Nephron progenitor cell (in vitro differentiated cells): ENCODE measurements around the gene TRIM73.
A peak's percentile ranks its signal among the peaks of the same experiment; 100 is the strongest.
"Not testable (repeated sequence)": the region's sequence is repeated elsewhere in the genome, so short reads cannot be mapped to it uniquely, and the experiment has no call there.

Experiments
- DNase-seq: peaks from one replicate; pipeline ENCODE4 v3.0.0; 2021
- H3K27ac Mint-ChIP-seq: 2 replicates; pipeline ENCODE4 v1.8.0; 2021; ENCODE audit warnings: mild to moderate bottlenecking, moderate library complexity, mixed read lengths
- H3K27me3 Mint-ChIP-seq: 2 replicates; pipeline ENCODE4 v1.8.0; 2021; ENCODE audit warnings: mild to moderate bottlenecking, low read depth, mixed read lengths; ENCODE audit not compliant: poor library complexity
- H3K36me3 Mint-ChIP-seq: 2 replicates; pipeline ENCODE4 v1.8.0; 2021; ENCODE audit warnings: low read depth, mixed read lengths
- H3K4me1 Mint-ChIP-seq: 2 replicates; pipeline ENCODE4 v1.8.0; 2021; ENCODE audit warnings: mixed read lengths
- H3K4me3 Mint-ChIP-seq: 2 replicates; pipeline ENCODE4 v1.8.0; 2021; ENCODE audit warnings: mild to moderate bottlenecking, moderate library complexity, mixed read lengths
- H3K9me3 Mint-ChIP-seq: 2 replicates; pipeline ENCODE4 v1.8.0; 2021; ENCODE audit warnings: mild to moderate bottlenecking, moderate library complexity, mixed read lengths

Gene TRIM73

DNA sequence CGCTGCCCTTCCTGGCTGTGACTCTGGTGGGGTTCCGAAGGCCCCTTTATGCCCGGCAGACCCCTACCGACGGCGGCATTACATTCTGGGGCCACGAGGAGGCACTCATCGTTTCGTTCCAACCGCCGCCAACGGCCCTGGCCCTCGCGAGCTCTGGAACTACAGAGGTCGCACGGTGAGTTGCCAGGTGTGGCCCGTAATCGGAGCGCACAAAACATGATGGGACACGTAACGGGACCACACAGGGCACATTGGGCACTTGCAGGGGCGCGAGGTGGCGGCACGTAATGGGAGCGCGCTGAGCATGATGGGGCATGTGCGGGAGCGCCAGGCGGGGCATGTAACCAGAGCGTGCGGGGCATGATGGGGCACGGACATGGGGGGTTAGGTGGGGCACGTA is at the start of gene TRIM73:
Gene TRIM73 (plus strand): TSS at position 301 of the 400 bp plus-strand sequence. CDS start 3,305 bp downstream, outside the sequence.
- not testable (repeated sequence) for H3K4me3 Mint-ChIP-seq, H3K4me1 Mint-ChIP-seq, H3K36me3 Mint-ChIP-seq, H3K27me3 Mint-ChIP-seq, H3K27ac Mint-ChIP-seq, DNase-seq, H3K9me3 Mint-ChIP-seq

DNA sequence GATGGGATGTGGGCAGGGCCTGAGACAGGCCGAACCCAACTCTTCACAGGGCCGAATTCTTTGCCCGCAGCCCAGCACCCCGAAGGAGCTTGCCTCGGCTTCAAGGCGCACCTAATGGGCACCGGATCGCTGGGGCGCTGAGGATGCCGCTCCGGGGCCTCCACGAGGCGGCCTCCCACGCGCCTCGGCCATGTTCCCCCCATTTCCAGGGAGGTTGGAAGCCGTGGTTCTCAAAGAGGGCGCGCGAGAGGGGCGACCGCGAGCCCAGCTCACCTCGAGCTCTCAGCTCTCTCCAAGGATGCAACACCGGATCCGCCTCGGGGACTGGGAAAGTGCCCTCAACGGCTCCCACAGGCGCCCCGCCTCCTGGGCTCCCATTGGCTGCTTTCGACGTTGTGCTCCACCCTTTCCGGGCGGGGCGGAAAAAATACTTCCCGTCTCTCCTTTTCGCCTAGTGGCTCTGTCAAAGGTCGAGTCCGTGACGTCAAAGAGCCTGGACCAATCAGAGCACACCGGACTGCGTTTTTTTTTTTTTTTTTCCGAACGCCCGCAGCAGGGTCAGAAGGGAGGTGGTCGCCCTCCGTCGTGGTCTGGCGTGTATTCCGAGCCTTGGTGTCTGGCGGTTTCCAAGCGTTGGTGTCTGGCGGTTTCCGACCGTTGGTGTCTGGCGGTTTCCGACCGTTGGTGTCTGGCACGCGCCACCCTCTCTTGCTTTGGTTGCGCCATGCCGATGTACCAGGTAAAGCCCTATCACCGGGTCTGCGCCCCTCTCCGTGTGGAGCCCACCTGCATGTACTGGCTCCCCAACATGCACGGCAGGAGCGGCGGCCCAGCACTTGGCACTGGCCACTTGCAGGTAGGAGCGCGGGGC is 36.5 kb upstream of the TRIM73 start:
- H3K27ac Mint-ChIP-seq, H3K9me3 Mint-ChIP-seq, H3K4me3 Mint-ChIP-seq, H3K36me3 Mint-ChIP-seq, H3K27me3 Mint-ChIP-seq, H3K4me1 Mint-ChIP-seq: not testable (repeated sequence)
- peak; percentile 10 for DNase-seq

- not testable (repeated sequence) for H3K27ac Mint-ChIP-seq, H3K9me3 Mint-ChIP-seq, H3K4me1 Mint-ChIP-seq, H3K36me3 Mint-ChIP-seq, H3K4me3 Mint-ChIP-seq, DNase-seq, H3K27me3 Mint-ChIP-seq
Observed at GRCh38 chr7:75359542-75359848, 35.9 kb upstream of the TRIM73 start.

DNA sequence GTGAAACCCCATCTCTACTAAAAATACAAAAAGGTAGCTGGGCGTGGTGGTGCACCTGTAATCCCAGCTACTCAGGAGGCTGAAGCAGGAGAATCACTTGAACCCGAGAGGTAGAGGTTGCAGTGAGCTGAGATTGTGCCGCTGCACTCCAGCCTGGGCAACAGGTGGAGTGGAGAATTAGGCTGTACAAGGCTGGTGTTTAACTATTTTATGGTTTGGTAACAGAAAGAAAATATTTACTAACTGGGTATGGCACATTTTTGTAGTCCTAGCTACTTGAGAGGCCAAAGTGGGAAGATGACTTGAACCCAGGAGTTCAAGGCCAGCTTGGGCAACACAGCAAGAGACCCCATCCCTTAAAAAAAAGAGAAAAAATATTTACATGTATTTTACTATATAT is 31.4 kb upstream of the TRIM73 start:
- H3K36me3 Mint-ChIP-seq, DNase-seq, H3K4me3 Mint-ChIP-seq, H3K9me3 Mint-ChIP-seq, H3K27me3 Mint-ChIP-seq, H3K27ac Mint-ChIP-seq, H3K4me1 Mint-ChIP-seq: not testable (repeated sequence)

DNA sequence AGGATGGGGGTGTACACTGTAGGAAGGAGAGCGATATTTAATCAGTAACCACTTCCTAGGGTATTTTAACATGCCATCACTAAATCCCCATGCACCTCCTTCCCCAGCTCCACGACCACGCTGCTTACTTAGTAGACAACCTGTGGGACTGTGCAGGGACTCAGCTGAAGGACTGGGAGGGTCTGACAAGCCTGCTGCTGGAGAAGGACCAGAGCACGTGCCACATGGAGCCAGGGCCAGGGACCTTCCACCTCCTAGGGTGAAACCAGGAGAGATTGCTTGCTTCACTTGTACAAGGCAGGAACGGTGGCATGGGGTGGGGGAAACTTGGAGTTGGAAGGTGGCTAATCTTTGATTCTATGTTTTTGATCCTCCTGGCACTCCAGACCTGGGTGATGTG is 28.8 kb upstream of the TRIM73 start:
- H3K4me3 Mint-ChIP-seq, H3K27me3 Mint-ChIP-seq, H3K9me3 Mint-ChIP-seq, H3K27ac Mint-ChIP-seq, DNase-seq, H3K36me3 Mint-ChIP-seq, H3K4me1 Mint-ChIP-seq: not testable (repeated sequence)

- not testable (repeated sequence) for H3K27me3 Mint-ChIP-seq, H3K4me3 Mint-ChIP-seq, H3K4me1 Mint-ChIP-seq, H3K36me3 Mint-ChIP-seq, DNase-seq, H3K9me3 Mint-ChIP-seq, H3K27ac Mint-ChIP-seq
Observed at GRCh38 chr7:75367313-75367712, 28.1 kb upstream of the TRIM73 start.

DNA sequence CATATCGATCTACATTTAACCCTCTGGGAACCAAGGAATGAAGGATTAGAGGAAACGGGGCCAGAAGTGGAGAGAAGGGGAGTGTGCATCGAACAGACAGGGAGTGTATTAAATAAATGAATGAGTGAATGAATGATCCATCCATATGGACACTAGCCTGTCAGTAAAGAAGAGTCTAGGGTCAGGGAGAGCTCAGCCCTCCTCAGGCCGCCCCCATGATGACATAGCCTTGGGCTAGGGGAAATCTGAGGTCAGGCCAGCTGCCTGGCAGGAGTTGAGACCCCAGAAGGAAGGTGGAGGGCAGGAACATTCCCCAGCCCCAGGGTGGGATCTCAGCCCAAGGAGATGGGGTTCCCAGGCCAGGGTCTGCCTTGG is 21.3 kb upstream of the TRIM73 start:
- H3K36me3 Mint-ChIP-seq, DNase-seq, H3K9me3 Mint-ChIP-seq, H3K27me3 Mint-ChIP-seq, H3K4me1 Mint-ChIP-seq, H3K4me3 Mint-ChIP-seq, H3K27ac Mint-ChIP-seq: not testable (repeated sequence)

DNA sequence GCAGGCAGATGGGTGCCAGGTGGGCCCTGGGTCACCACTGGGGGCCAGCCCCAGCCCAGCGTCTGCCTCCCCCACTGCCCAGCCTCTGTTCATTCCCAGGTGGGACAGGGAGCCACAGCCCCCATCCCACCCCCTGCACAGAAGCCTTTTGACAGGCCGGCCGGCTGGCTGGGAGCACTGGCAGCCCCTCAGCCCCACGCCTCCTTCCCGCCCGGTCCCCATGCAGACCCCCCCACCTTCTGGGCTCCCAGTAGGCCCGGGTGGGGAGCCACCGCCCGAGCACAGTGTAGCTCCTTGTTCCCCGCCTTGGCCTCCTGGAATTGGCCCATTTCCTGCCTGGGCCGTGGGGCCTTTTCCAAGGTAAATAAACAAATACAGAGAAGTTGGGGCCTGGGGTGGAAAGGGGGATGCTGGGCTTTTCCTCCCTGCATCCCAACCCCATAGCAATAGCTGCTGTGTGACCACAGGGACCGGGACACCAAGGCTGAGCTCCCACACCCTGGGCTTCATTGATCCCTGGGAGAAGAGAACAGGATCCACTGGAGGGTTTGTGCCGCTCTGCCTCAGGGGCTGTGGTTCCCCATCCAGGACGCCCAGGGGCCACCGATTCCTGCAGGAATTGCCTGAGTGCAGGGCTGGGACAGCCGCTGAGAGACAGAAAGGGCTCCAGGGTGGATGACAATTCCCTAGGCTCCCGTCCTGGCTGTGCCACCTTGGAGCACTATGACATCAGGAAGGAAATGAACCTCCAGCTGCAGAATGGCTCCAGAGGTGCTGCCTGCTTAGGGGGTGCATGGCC is 20.7 kb upstream of the TRIM73 start:
- not testable (repeated sequence) for H3K27ac Mint-ChIP-seq, H3K4me3 Mint-ChIP-seq, DNase-seq, H3K27me3 Mint-ChIP-seq, H3K4me1 Mint-ChIP-seq, H3K36me3 Mint-ChIP-seq, H3K9me3 Mint-ChIP-seq

DNA sequence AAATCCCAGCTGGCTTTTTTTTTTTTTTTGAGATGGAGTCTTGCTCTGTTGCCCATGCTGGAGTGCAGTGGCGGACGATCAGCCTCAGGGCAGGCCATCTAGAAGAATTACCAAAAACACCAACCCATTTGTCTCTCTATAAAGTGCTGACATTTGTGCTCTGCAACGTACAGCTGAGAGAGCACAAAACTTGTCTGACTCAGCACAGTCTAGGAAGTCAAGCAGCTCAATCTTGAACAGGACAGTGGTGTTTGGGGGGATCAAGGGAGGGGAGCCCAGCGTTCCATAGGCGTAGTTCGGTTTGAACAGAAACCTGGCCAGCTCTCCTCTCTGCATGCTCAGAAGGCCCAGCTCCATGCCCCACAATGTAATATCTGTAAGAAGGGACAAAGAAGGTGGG is 2.2 kb upstream of the TRIM73 start:
- not testable (repeated sequence) for H3K27ac Mint-ChIP-seq, H3K4me3 Mint-ChIP-seq, H3K9me3 Mint-ChIP-seq, H3K27me3 Mint-ChIP-seq, H3K36me3 Mint-ChIP-seq, DNase-seq, H3K4me1 Mint-ChIP-seq

DNA sequence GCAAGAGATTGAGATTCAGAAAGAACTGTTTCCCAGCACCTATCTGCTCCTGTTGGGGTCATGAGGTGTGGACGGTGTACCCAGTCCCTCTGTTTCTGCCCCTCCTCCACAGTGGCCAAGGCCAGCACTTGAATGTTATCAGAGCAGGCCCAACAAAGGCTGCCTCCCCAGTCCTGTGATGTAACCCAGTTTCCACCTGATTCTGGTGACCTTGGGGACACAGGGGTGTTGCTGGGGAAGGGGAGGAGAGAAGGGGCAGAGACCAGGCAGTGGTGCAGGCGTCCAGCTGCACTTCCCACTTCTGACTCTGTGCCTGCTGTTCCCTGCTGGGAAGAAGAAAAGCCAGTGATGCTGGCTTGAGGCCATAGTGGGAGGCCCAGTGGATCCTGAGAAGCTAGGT is 2.4 kb downstream of the TRIM73 start:
- not testable (repeated sequence) for DNase-seq, H3K27me3 Mint-ChIP-seq

GRCh38 chr7:75398771-75399700 is 3.6 kb downstream of the TRIM73 start:
- H3K4me1 Mint-ChIP-seq, H3K9me3 Mint-ChIP-seq, H3K27me3 Mint-ChIP-seq, DNase-seq, H3K4me3 Mint-ChIP-seq, H3K36me3 Mint-ChIP-seq, H3K27ac Mint-ChIP-seq: not testable (repeated sequence)

More for the DNA sequence above, 2.4 kb downstream of the TRIM73 start:
- not testable (repeated sequence) for H3K4me3 Mint-ChIP-seq, H3K27ac Mint-ChIP-seq, H3K36me3 Mint-ChIP-seq, H3K9me3 Mint-ChIP-seq, H3K4me1 Mint-ChIP-seq

DNA sequence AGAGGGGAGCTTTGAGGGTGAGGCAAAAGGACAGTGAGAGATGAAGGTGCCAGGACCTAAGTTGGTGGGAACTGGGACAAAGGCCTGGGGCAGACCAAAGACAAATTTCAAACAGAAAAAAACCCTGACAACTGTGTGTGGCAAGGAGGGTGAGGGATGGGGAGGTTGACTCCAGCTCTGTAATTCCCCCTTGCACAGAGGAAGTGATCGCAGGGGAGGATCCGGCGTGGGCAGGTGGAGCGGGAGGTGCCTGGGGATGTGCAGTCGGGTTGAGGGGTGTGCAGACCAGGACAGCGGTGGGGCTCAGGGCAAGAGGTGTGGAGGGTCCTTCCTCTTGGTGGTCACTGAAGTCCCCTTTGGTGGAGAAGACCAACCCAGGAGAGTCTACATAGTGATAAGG is 5.1 kb downstream of the TRIM73 start:
- H3K27me3 Mint-ChIP-seq, H3K27ac Mint-ChIP-seq, H3K4me1 Mint-ChIP-seq, DNase-seq, H3K9me3 Mint-ChIP-seq, H3K36me3 Mint-ChIP-seq, H3K4me3 Mint-ChIP-seq: not testable (repeated sequence)

DNA sequence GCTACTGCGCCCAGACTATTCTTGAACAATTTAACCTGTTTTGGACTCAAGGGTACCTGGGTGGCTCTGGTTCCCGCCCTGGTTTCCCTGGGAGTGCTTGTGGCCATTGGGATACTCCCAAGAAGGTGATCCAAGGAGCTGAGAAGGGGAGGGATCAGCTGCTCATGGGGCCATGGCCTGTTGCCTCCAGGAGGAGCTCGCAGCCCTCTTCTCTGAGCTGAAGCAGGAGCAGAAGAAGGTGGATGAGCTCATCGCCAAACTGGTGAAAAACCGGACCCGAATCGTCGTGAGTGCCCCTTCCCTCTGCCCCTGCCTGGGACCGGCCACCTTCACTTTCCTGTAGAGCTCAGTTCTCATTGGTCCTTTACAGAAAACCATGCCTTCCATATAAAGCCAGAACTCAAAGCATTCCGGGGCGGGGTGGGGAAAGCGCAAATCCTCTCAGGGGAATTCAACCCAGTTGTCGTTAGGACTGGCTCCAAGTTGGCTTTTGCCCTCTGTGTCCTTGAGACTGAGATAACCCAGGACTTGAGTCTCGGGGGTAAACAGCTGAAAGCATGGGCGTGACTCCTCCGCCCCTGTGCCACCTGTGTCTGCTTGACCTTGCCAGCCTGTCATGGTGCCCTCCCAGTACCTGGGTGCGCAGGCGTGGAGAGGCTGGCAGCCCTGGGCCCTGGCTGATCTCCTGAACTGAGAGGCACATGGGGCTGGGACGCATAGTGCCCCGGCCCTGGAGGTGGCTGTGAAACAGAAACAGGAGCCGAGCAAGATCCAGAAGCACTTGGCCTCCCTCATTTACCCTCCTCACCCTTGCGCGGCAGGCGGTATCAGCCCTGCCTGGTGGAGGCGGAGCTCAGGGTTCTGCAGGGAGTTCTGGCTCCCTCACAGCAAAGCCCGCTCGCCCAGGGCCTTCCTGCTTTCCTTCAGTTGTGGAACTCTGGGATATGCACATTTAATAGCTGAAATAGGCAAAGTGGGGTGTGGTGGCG is 8.3 kb downstream of the TRIM73 start:
- H3K4me1 Mint-ChIP-seq, H3K27ac Mint-ChIP-seq, H3K36me3 Mint-ChIP-seq, H3K27me3 Mint-ChIP-seq, H3K9me3 Mint-ChIP-seq, DNase-seq, H3K4me3 Mint-ChIP-seq: not testable (repeated sequence)
